Activated CD4-positive, alpha-beta T cell treated with anti-CD3 and anti-CD28 coated beads, Interleukin-2, amount 50 U/mL, for 4 hours (primary cell): ENCODE results near the gene TYR.
"Not testable (repeated sequence)": the region's sequence is repeated elsewhere in the genome, so short reads cannot be mapped to it uniquely, and the experiment has no call there.

Source experiments
- DNase-seq, 2 experiments: peaks; one replicate each; pipeline ENCODE4 v3.0.0-alpha.2; 2020

Gene TYR

DNA sequence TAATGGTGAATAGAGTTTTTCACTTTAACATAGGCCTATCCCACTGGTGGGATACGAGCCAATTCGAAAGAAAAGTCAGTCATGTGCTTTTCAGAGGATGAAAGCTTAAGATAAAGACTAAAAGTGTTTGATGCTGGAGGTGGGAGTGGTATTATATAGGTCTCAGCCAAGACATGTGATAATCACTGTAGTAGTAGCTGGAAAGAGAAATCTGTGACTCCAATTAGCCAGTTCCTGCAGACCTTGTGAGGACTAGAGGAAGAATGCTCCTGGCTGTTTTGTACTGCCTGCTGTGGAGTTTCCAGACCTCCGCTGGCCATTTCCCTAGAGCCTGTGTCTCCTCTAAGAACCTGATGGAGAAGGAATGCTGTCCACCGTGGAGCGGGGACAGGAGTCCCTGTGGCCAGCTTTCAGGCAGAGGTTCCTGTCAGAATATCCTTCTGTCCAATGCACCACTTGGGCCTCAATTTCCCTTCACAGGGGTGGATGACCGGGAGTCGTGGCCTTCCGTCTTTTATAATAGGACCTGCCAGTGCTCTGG, at the start of gene TYR:
Gene TYR, plus strand, starts transcription at position 185 of the 541 bp plus-strand sequence. Its CDS starts 79 bp downstream, at position 264.
- no peak for DNase-seq

DNA sequence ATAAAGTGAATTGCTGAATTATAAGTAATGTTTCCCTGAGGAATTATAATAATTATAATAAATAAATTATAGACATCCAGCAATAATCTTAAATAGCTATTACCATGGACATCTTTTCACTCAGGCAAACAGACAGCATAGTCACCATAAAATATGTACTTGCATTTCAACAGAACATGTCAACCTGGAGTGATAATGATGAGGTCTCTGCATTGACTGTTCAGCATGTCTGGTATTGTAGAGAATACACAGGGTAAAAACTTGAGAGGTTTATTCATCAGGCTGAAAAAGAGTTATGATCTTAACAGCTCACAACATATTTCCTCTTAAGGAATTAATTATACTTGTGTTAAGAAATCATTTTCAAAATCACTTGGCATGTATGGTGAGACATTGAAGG, 41.1 kb upstream of the TYR start:
- DNase-seq: no peak

DNA sequence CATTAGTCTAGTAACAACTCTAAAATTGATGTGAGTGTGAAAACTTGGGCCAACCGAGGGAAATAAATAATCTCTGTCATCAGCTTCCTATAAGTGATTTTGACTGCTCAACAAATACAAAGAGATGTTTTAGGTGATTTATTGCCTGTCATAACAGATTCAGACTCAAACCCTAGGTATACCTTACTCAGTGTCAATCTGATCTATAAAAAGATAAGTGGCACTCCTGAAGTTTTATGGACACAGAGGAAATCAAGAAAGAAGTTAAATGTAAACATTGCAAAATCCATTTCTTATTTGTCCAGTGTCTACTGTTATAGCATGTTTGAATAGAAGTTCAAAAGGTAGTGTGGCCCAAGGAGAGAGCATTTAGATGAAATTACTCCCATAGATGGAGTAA, 30.4 kb upstream of the TYR start:
- DNase-seq: no peak

DNA sequence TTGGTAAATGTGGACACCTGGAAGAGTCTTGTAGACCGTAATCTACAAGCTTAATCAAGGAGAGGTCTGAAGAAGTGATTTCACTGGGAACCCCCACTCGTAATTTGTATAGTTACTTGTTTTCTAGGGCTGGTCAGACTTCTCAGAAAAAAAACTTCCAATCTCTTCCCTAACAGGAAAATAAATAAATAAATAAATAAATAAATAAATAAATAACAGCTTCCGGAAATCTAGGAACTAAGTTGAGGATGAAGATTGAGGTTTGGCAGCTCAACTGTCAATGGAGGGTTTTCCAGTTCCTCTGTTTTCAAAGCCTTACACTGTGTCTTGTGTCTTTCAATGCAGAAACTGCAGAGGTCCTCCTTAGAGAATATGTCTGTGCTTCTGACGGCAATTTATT, 17.7 kb upstream of the TYR start:
- no peak for DNase-seq

DNA sequence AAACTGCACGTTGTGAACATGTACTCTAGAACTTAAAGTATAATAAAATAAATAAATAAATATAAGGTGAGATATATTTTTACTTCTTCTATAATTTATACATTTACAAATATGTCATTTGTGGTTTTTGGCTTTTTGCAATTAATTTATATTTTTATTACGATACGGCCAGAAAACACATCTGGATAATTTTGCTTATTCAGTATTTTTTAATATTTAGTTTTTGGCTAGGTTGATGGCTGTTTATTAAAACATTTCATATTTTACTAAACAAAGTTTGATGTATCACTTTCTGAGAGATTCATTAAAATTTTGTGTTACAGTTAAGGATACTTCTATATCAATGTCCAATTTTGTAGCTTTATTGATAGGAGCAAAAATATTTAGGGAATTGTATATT, 15.7 kb upstream of the TYR start:
- DNase-seq: no peak

DNA sequence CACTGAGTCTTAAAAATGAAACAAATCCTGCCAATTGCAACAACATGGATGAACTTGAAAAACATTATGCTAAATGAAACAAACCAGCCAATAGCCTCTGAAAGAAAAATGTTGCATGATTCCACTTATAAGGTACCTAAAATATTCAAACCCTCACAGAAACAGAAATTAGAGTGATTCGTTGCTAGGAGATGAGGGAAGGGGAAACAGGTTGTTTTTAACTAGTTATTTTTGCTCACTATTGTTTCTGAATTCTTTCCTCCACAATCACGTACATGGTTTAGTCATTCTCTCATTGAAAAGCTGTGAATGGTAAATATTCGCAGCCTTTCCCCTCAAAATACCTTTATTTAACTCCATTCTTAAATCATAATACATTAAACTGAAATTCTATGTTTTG, 14.0 kb upstream of the TYR start:
- DNase-seq: no peak

DNA sequence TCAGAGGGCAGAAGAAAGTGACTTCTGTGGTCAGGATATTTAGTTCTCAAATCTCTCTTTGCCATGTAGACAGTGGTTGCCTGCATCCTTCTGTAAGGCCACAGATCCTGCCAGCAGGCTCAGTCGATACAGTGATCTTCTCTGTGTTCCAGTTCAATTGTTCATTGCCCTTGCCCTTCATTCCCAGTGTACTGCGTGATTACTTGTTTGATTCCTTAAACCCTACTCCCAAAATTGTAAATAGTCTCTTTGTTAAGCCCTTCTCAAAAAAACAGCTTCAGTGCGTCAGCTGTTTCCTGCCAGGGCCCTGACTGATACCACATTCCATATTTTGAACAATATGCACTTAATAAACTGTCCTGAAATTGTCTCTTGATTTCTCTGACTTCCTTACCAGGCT, 9.3 kb upstream of the TYR start:
- no peak for DNase-seq

DNA sequence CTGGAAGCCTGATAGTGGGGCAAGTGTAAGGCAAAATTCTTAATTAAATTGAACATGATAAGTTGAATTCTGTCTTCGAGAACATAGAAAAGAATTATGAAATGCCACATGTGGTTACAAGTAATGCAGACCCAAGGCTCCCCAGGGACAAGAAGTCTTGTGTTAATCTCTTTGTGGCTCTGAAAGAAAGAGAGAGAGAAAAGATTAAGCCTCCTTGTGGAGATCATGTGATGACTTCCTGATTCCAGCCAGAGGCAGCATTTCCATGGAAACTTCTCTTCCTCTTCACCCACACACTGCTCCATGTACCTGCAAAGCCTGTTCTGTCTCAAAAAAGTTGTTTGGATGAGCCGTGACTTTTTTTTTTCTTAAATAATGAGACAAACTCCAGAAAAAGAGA, 1.9 kb upstream of the TYR start:
- no peak for DNase-seq

DNA sequence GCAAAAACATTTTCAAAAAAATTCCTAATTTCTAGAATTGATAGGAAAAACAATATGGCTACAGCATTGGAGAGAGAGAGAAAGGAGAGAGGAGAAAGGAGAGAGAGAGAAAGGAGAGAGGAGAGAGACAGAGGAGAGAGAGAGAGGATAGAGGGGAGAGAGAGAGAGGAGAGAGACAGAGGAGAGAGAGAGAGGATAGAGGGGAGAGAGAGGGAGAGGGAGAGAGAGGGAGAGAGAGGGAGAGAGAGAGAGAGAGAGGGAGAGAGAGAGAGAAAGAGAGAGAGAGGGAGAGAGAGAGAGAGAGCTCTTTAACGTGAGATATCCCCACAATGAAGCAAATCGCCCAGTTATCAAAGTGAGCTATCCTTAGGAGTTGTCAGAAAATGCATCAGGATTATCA, 737 bp upstream of the TYR start:
- no peak for DNase-seq

DNA sequence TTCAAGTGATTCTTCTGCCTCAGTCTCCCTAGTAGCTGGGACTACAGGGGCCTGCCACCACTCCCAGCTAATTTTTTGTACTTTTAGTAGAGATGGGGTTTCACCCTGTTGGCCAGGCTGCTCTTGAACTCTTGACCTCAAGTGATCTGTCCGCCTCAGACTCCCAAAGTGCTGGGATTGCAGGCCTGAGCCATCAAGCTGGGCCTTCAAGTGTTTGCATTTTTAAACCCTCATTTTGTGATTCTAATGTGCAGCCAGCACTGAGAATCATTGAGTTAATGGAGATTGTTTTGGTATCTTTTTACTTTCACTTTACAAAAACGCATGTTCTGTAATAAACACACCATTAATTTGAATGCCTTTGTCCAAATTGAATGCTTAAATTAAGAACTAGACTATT, 3.4 kb downstream of the TYR start:
- DNase-seq: no peak

DNA sequence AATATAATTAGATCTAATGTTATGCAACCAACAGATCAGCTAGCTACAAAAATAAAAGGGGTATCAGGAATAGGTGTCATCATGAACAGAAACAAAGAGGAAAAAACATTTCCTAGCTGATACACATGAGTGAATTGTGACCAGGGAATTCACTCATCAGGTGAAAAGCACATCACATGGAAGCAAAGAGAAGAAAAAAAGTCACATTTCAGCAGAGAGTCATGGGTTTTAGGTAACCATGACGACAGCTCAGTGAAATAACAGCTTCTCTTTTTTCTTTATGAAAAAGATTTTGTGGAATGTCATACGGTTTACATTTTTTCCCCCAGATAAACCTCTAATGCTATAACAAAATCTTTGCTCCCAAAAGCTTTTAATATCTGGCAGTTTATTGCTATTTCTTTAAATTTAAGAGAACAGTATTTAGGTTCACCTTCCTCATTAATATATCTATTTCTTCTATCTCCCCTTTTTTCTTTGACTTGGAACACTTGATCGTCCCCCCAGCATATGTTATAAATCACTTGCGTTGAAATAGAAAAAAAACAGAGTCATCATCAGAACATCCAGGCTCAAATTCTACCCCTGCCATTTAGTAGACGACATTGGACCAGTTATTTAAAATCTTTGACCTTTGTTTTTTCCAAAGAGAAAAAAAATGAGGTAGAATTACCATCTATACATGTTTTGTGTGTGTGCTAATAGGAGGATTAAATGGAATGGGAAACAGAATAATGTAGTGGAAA, 5.3 kb downstream of the TYR start:
- no peak for DNase-seq

DNA sequence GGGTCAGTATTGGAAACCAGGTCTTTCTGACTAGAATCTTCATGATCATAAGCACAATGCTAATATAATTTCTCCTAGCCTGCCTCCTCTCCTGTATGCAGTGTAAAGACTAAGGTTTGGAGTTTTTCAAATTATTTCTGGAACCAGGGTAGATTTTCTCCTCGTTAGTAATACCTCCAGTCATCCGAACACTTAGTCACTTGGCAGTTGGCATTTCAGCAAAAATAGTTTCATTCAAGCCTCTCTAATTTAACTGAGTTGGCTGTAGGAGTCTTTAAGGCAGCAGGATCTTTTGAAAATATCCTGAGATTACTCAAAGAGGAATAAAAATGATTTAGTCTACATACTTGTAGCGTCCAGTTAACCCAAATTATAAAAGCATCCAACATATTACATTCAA, 6.3 kb downstream of the TYR start:
- no peak for DNase-seq

DNA sequence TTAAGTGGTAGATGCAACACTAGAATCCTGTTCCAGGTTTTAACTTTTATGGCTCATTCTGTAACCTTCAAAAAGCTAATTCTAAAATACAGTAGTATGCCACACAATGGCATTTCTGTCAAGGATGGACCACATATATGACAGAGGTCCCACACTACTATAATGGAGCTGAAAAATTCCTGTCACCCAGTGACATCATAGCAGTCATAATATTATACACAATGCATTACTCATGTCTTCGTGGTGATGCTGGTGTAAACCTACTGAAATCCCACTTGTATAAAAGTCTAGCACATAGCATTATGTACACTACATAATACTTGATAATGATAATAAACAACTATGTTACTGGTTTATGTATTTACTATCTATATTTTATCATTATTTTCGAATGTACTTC, 12.1 kb downstream of the TYR start:
- no peak for DNase-seq

DNA sequence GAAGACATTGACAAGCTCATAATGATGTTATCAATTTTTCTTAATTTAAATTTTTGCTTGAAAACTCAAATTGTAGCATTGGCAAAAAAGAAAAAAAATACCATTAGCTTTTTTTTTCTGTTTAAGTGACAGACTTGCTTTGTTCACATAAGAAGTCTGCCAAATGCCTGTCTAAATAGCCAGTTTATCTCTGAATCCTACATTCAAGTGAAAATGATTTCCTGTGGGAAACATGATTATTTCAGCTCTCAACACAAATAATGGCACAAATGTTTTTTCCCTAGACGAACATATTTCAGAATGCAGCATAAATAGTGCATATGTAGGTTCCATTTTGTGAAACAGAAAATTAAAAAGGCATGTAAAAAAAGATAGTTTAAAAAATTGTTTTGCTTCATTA, 23.5 kb downstream of the TYR start:
- DNase-seq: no peak

DNA sequence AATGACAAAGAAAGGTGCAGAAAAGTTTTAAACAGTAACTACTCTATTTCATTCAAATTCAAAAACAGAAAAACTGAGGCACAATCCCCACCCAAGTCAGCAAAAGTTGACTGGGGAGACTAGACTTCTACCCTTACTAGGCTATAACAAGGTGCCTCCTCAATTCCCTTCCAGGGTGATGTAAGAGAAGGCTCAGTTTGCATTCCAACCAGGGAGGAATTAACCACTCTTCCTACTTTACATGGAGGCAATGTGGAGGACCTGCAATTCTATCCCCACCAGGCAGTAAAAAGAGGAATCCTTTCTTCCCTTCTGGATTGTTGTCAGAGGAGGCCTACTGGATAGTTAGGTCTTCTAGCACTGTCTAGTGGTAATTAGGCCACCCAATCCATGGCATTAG, 26.1 kb downstream of the TYR start:
- DNase-seq: no peak

DNA sequence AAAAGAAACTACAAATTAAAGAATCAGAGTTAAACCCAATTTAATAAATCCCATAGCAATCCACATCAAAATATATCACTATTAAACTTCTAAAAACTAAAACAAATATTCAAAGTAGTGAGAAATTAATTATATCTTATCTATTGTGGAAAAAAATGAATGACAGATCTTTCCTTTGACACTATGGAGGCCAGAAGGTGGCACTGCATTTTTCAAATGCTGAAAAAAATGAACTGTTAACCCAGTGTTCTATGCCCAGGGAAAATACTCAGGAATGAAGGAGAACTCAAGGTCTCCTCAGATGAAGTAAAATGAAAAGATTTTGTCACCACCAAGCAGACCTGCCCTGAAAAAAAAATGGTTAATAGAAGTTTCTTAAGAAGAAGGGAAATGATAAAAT, 27.7 kb downstream of the TYR start:
- no peak for DNase-seq

DNA sequence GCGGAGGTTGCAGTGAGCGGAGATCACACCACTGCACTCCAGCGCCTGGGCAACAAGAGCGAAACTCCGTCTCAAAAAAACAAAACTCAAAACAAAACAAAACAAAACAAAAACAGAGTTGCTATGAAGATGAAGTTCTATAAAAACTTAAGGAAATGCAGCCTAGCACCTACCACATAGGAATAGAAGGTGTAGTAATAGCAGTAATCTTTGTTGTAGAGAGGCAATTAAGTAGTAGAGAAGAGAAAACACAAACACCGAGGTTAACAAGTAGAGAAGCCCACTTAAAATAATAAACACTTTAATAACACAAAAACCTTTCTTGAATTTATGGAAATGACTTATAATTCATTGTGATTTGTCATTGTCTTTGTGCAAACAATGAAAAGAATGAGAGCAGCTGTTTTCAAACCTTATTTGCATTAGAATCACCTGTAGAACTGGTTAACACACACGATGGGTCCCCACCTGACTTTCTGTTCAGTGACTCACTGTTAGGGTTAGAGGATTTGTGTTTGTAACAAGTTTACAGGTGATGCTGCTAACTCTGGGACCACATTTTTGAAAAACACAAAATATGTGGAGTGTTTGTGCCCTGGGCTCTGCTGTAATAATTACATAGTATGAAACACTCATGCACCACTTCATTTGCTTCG, 43.1 kb downstream of the TYR start:
- no peak for DNase-seq

DNA sequence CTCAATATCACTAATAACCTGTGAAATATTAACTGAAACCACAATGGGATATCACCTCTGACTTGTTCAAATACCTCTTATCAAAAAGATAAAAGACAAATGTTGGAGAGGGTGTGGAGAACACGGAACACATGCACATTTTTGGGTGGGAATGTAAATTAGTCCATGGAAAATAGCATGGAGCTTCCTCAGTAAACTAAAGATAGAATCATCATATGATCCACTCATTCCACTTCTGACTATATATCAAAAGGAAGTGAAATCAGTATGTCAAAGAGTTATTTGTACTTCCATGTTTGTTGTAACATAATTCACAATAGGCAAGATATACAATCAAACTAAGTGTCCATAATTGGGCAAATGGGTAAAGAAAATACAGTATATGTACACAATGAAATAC, 57.4 kb downstream of the TYR start:
- no peak for DNase-seq

DNA sequence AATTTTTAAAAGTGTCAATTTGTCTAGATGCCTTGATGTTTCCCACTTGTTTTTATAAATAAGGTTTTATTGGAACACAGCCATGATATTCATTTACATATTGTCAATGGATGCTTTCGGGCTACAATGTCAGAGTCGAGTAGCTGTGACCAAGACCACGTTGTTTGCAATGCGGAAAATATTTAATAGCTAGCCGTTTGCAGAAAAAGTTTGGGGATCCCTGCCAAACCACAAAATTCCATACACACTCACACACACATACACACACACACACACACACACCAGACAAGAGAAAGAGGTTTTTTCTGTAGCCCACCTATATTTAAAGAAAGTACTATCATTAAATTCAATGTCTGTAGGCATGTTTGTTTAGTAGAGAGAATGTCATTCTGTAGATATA, 58.3 kb downstream of the TYR start:
- DNase-seq: no peak

DNA sequence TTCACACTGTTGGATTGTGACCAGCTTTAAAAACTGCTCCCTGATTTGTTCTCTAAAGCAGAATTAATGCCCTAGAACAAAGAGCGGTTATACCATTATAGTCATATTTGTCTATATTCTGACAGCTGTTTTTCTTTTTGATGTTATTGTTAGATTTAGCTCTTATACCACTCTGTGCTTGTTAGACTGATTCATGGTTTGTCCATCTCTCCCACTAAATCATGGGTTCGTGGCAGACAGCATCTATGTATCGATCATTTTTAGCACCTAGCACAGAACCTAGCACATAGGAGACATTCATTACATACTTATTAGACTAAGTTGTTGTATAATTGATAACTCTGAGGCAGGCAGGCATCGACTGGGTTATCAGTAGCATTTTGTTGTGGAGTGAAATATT, 69.3 kb downstream of the TYR start:
- not testable (repeated sequence) for DNase-seq

DNA sequence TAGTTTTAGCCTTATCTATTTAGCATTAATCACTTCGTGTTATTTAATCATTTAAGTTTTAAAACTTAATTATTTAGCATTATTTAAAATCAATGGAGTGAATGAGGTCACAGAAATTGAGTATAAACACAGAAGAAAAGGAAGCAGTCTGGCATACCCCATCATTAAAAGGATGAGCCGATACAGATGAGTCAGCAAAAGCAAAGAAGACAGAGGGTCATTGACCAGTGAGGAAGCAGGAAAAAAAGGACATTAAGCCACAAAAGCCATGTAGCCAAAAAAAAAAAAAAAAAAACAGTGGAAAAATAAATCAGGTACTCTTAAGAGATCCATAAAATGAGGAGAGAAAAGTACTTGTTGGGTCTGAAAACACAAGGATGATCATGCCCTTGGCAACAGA, 71.5 kb downstream of the TYR start:
- DNase-seq: no peak

DNA sequence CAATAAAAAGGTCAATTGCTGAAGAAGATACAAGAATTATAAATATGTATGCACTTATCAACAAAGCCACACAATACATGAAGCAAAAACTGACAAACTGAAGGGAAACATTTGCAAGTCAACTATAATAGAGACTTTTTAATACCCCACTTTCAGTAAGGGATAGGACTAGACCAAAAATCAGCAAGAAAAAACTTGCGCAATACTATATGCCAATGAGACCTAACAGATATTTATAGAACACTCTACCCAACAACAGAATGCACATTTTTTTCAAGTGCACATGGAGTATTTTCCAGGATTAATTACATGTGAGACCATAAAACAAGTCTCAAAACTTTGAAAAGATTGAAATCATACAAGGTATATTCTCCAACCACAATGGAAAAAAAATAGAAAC, 83.8 kb downstream of the TYR start:
- not testable (repeated sequence) for DNase-seq

DNA sequence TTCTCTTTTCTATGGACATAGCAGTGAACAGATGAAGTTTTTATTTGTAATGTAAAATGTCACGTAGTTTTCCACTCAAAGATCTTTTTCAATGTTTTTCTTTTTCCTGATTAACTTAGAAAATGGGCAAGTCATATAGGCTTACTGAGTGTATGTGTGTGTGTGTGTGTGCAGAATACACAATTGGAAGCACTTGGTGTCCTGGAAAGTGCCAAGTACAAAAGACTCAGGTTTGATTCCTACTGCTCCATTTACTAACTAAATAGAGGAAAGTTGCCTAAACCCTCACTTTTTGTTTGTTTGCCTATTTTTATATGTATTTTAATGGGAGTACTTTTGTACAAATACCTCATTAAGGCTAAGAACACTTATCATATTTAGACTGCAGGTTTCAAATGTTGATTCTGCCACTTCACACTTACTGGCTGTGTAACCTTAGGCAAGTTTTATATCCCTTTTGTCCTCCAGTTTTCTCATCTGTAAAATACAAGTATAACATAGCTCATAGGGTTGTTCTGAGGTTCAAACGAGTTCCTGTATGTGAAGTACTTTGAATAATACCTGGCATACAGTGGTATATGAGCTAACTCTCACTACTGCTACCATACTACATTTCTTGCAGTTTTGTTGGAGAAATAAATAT, 90.1 kb downstream of the TYR start:
- no peak for DNase-seq

DNA sequence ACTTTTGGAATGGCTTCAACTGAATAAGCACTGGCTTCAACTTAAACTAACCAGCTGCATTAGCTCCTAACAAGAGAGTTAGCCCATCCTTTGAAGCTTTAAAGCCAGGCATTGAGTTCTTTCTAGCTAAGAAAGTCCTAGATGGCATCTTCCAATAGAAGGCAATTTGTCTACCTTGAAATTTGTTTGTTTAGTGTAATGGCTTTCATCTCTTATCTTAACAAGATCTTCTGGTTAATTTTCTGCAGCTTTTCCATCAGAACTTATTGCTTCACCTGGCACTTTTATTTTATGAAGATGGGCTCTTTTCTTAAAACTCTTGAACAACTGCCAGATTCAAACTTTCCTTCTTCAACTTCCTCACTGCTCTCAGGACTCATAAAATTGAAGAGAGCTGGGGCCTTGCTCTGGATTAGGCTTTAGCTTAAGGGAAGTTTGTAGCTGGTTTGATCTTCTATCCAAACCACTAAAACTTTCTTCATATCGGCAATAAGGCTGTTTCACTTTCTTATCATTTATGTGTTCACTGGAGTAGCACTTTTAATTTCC, 94.9 kb downstream of the TYR start:
- DNase-seq: not testable (repeated sequence)
